Activated T-cell treated with anti-CD3 and anti-CD28 coated beads, Interleukin-2, amount 50 U/mL, for 48 hours (primary cell): ENCODE results near the gene FOXP1.

Experiments
- DNase-seq, 2 experiments: peaks; one replicate each; pipeline ENCODE4 v3.0.0-alpha.2; 2020

Gene FOXP1

GRCh38 chr3:71163198-71163918 is 420.2 kb downstream of the FOXP1 start:
- no peak for DNase-seq

- DNase-seq: no peak
Observed at GRCh38 chr3:71162221-71162620, 421.3 kb downstream of the FOXP1 start.

DNA sequence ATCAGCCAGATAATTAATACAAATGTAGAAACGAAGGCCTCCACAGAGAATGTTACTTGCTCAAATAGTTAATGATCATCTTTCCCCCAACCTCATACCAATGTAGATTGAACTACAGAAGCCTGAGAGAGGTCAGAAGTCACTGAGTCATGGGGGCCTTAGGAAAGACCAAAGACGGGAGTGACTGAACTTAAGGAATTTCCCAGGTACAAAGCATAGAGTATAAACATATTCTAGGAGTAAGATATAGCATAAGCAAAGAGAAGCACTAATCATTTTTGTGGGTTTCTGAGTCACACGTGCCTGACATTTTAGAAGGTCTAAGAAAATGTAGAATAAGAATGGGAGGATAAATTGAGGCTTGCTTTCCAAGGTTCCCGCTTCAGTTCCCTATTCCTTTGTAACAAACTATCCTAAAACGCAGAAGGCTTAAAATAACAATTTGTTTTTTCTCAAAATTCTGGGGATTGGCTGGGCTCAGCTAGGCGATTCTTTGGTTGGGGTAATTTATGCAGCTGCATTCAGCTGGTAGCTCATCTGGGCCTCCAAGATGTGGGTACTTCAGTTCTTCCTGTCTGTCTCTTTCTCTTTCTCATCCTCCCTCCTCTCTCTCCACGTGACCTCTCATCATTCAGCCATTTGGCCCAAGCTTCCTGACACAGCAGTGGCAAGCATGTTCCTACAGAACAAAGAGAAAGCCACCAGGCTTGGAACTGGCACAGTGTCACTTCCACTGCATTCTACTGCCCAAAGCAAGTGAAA is 422.6 kb downstream of the FOXP1 start:
- no peak for DNase-seq

DNA sequence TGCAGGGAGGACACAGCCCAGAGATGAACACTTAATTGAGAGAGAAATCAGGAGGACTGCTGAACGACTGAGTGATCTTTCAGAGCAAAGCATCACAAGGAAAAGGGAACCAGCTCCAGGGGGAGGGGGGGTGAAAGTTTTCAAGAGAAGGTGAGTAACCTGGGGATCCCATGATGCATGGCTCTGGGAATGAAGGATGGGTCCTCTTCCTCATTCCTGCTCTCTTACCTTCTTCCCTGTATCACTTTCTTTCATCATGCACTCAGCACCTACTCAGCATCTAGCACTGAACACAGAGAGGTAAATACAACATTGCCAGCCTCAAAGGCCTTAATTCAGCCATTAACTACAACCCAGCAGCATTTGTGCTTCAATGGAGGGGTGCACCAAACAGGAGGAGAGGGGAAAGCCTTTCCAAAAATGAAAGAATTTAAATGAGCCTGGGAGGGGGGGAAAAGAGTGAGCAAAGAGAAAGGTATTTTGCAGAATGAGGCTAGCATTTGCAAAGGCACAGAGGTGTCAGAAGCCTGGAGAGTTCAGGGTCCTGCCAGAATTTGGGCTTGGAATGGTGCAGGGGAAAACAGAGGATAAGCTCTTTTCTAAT is 427.4 kb downstream of the FOXP1 start:
- no peak for DNase-seq

GRCh38 chr3:71154846-71155245 is 428.7 kb downstream of the FOXP1 start:
- DNase-seq: no peak

- no peak for DNase-seq
Observed at GRCh38 chr3:71153713-71154112, 429.8 kb downstream of the FOXP1 start.

GRCh38 chr3:71152892-71153265 is 430.6 kb downstream of the FOXP1 start:
- no peak for DNase-seq

DNA sequence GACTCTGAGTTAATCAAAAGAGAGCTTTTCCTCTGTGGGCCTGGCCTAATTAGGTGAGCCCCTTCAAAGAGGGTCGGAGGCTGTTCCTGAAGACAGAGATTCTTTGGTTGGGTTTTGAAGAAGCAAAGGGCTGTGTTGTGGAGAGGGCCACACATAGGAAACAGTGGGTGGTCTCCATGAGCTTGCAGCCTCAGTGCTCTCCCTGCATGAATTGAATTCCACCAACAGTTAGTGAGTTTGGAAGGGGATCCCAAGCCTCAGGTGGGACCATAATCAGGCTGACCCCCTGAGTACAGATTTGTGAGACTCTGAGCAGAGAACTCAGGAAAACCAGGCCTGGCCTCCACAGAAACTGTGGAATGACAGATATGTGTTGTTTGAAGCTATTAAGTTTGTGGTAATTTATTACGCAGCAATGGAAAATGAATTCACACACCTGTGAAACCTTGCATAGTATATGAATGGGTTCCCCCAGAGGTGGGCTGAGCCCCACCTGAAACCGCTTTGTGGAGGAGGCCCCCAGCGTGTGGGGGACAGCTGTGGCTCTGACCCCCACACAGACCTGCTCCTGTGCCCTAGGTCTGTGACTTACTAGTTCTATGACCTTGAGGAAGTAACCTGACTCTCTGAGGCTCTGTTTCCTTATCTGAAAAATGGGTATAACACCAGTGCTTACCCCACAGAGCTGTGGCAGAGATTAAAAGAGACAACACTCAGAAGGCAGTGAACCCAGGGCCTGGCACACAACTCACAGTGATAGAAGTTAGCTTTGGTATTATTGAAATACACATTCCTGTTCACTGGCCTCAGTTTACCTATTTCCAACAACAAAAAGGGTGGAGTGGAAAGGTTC is 431.3 kb downstream of the FOXP1 start:
- no peak for DNase-seq

- DNase-seq: no peak
Observed at GRCh38 chr3:71149959-71150954, 433.3 kb downstream of the FOXP1 start.

DNA sequence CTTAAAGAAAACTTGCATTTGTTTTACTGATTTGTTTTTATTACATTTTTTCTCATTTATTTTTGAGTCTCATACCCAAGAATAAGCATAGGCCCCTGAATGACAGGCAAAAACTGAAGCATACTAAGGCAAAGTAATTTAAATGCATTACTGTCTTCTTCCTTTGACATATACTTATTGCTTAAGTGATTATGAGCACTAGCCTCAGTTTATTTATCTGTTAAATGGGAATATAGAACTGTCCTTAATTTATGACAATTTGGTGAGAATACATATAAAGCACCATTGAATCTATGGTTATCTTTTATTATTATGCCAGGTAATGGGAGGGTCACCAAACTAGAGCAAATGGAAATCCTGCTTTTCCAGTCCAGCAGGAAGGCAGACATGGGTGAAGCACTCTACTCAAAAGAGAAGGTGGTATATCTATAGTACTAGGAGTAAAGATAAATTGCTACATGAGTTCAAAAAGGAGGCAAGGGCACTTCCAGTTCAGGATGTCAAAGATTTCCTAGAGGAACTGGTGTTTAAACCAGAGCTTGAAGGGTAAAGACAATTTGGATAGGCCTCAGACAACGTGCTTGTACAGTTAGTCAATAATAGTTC is 435.0 kb downstream of the FOXP1 start:
- no peak for DNase-seq

GRCh38 chr3:71146673-71147072 is 436.9 kb downstream of the FOXP1 start:
- no peak for DNase-seq

DNA sequence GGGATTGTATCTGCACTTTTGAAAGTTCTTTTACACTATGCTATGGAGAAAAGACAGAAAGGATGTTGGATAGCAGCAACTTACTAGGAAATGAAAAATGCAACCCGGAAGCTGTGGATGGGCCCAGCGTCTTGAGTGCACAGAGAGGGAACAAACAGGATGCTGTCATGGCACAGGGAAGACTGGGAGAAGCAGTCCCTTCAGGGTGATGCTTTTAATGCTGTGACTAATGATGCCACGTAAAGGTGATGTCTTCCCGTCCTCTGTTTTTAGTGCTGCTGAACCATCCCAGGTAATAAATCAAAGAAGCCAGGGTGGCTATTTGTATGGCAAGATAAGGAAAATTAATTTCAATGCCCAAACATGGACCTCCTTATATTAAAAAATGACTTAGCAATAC is 437.6 kb downstream of the FOXP1 start:
- DNase-seq: no peak

GRCh38 chr3:71144525-71145253 is 438.8 kb downstream of the FOXP1 start:
- no peak for DNase-seq

DNA sequence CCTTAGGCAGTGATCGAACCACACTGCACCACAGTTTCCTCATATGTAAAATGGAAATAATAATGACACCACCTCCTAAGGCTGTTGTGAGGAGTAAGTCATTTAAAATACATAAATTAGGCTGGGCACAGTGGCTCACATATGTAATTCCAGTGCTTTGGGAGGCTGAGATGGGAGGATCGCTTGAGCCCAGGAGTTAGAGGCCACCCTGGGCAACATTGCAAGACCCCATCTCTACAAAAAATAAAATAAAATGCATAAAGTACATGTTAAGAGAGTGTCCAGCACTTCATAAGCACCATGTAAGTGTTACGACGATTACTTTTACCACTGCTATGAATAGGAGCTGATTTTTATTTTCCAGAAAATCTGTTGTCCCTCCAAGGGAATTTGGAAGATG is 440.0 kb downstream of the FOXP1 start:
- DNase-seq: no peak

- no peak for DNase-seq
Observed at GRCh38 chr3:71142441-71143161, 440.9 kb downstream of the FOXP1 start.

GRCh38 chr3:71140477-71140876 is 443.1 kb downstream of the FOXP1 start:
- DNase-seq: no peak

DNA sequence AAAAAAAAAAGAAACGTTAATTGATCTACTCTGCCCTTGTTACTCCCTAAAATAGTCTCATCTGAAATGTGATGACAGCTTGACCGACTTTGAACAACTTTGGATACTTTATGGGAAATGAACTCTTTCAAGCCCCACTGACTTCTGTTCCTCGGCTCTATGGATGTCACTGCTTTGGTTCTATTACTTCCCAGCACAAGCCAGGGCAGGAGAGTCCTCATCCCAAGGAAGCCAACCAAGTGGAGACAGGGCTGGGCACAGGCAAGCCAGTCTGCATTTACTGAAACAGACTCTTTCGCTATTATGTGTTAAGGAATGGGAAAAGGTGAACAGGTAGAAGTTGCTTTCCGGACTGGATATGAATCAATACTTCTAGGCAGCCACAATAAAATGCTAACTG is 444.0 kb downstream of the FOXP1 start:
- DNase-seq: no peak

GRCh38 chr3:71138410-71138809 is 445.1 kb downstream of the FOXP1 start:
- no peak for DNase-seq

DNA sequence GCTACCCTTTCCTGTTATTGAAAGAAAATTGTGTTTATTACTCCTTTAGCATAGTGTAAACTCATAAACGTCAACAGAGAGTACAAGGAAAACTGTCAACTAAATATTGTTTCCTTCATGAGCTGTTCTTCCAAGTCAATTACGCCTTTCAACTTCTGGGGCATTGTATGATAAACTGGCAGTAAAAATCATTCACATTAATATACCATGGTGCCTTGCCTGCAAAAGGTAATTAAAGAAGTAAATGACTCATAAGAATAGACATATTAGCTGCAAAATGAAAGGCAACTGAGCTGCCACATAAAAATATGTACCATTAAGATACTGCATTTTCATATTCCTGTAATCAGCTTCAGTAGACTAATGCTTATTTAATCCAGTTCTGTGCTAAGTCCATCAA is 447.3 kb downstream of the FOXP1 start:
- DNase-seq: no peak
